Forelimb muscle (tissue), 1 donor: ENCODE results near the gene ANAPC16. TPM values are rescaled to one million over a fixed set of nuclear protein-coding genes. Genes with fewer than 3 reads are reported as not detected.
"Not testable (repeated sequence)": the region's sequence is repeated elsewhere in the genome, so short reads cannot be mapped to it uniquely, and the experiment has no call there.

Experiments
- DNase-seq: peaks from one replicate; pipeline ENCODE4 v3.0.0-alpha.2; 2013; ENCODE audit warnings: low read depth
- polyA plus RNA-seq: library from polyadenylated mRNA; unstranded; fragments of 120-200 nt; gene quantifications from one replicate; pipeline ENCODE4 v1.2.1, GENCODE V29; 2013; ENCODE audit not compliant: insufficient read length

Gene ANAPC16
- polyA plus RNA-seq, 1 donor: 130 TPM

DNA sequence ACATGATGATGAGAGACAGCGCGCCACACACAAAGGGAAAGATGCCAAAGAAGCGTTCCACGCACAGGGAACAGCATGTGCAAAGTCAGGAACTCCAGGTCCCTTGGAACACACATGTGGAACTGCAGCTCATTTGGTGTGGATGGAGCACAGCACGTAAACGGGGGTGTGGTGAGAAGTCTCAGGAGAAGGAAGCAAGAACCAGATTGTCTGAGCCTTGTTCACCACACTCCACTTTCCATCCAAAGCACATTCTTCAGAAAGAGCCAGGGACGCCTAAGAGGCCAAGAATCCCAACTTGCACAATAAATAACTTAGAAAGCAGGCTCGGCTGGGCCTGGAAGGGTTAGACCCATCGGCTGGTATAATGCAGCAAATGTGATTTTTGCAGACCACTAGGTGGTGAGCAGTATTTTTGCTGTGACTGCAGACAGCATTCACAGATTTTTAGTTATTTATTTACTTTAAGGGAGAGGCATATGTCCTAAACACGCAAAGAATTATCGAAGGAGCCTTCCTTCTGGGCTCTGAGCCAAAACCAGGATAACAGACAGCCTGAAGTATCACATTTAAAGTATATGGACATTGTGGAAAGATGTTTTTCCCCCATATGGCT, 28.1 kb downstream of the ANAPC16 start:
- DNase-seq: no peak

DNA sequence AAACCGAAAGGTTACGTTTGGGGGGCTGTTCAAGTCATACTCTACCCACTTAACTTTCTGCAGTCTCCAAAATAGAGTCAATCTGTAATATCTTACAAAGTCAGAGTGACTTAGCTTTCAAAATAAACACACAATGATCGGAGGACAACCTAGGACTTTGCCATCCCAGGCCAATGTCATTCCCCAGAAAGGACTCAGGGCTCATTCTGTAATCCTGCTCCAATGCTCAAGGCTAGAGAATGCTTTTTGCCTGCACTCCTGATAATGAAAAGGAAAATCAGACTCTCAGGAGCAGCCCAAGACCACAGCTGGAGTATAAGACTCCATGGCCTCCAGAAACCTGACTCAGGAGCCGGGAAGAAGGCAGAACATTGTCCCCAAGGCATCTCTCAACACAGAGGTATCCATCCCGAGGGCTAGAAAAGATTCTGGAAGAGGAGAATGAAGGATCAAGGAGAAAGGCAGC, 28.8 kb downstream of the ANAPC16 start:
- DNase-seq: no peak

DNA sequence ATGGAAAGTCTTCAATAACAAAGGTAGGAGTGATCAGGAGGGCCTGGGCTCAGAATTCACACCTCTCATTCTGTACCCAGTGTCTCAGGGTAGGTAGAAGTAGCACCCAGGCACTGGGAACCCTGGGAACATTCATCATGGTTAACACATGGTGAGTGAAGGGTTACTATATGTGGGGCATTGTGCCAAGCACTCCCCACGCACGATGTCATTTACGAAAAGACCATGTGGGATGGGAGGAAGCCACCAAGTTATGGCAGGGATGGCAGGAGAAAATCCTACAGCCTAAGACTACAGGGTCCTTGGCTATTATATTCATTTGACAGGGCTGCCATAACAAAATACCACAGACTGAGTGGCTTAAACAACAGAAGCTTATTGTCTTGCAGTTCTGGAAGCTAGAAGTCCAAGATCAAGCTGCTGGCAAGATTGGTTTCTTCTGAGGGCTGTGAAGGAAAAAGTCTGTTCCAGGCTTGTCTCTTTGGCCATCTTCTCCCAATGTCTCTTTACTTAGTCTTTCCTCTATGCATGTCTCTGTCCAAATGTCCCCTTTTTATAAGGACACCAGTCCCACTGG, 30.2 kb downstream of the ANAPC16 start:
- no peak for DNase-seq

DNA sequence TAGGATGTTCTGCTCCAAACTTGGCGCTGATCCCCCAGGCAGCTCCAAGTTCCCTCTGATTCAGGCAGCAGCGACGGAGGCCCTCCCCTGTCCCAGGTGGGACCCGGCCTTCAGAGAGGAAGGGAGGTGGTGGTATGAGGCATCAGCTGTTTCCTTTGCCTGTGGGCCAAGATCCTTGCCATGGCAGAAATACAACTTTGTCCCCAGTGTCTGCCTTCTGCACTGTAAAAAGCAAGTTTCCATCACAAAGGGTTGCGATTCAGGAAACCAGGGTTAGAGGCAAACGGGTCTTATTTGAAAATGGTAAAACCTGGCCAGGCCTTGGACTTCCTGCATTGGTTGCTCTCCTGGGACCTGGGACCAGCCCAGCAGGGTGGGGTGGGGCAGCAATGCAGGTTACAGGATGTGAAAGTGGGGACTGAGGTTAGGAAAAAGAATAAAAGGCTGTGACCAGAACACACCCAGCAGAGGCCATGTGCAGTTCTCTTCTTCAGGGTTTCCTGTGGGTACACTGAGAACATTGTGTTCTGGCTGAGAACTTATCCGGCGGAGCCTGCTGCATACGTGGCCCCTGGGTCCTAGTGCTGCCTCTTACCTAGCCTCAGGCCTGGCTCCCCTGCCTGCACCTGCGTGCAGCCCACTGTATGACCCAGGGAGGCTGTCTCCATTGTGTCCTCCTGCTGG, 32.8 kb downstream of the ANAPC16 start:
- DNase-seq: peak; percentile 75

DNA sequence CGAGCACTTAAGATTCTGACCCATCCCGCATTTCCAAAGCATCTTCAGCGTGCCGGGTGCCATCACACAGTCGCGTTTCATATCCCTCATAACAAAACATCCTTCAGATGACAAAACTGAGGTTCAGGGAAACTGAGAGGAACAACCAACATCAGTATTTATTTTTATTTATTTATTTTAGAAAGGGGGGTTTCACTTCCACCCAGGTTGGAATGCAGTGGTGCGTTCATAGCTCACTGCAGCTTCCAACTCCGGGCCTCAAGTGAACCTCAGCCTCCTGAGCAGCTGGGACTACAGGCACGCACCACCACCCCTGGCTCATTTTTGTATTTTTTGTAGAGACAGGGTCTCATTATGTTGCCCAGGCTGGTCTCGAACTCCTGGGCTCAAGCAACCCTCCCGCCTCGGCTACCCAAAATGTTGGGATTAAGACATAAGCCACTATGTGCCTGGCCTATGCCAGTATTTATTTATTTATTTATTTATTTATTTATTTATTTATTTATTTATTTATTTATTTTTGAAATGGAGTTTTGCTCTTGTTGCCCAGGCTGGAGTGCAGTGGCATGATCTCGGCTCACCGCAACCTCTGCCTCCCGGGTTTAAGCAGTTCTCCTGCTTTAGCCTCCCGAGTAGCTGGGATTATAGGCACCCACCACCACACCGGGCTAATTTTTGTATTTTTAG, 33.5 kb downstream of the ANAPC16 start:
- not testable (repeated sequence) for DNase-seq

DNA sequence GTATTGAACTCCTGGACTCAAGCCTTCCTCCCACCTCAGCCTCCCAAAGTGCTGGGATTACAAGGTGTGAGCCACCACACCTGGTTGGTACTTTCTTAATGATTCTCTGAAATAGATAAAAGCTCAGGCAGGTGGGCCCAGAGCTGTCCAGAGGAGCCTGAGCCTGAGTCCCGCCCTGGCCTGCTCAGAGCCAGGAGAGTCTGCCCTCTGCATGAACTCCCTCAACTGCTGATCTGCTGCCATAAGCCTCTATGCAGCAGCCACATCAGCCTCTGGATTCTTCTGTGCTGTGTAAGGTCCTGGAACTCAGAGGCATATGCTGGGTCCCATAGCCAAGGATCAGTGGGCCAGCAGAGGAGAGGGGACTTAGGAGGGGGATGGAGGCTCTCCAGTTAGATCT, 34.9 kb downstream of the ANAPC16 start:
- DNase-seq: peak; percentile 82

DNA sequence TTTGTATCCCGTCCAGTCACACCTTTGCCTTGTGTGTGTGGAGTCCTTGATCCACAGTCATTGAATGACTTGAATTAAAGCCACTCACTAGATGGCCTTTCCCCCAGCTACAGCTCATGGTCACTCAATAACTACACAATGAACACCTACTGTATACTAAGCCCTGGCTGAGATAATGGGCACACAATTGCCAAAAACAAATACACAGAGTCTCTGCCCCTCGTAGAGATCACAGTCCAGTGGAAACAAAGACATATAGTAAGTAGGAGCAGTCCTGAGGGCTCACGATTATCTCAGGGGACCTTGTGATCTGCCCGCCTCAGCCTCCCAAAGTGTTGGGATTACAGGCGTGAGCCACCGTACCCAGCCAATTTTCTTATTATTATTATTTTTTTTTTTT, 35.8 kb downstream of the ANAPC16 start:
- no peak for DNase-seq

DNA sequence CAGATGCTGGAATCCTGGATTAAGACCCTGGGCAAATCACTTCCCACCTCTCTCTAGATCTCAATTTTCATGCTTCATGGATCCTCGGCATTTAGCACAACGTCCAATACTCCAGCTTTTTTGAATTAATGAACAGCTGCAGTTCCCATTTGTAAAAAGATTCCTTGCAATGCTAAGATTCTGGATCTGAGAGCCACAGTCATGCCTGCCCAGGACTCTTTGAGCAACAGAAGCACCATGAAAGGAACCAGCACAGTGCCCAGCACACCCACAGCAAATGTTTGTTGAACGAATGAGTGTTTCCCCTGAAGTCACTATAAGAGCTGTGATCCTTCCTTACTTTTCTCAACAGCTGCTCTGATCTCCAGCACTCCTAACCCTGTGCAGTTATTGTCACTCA, 37.2 kb downstream of the ANAPC16 start:
- DNase-seq: no peak

DNA sequence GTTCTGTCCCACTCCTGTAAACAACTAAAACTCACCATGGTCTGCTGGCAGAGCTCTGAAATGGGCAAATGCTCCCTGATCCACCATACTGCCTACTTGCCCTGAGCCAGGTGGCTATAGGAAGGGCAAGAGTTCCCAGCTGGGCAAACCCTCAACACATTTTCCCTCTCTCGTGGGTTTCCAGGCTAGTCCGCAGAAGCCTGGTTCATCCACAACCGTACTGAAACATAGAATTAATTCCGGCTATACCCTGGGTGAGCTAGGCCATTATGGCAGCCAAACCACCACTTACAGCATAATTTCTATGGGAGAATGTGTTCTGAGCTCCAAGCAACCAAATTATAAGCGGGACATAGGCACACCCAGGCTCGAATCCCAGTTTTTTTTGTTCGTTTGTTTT, 37.8 kb downstream of the ANAPC16 start:
- no peak for DNase-seq

DNA sequence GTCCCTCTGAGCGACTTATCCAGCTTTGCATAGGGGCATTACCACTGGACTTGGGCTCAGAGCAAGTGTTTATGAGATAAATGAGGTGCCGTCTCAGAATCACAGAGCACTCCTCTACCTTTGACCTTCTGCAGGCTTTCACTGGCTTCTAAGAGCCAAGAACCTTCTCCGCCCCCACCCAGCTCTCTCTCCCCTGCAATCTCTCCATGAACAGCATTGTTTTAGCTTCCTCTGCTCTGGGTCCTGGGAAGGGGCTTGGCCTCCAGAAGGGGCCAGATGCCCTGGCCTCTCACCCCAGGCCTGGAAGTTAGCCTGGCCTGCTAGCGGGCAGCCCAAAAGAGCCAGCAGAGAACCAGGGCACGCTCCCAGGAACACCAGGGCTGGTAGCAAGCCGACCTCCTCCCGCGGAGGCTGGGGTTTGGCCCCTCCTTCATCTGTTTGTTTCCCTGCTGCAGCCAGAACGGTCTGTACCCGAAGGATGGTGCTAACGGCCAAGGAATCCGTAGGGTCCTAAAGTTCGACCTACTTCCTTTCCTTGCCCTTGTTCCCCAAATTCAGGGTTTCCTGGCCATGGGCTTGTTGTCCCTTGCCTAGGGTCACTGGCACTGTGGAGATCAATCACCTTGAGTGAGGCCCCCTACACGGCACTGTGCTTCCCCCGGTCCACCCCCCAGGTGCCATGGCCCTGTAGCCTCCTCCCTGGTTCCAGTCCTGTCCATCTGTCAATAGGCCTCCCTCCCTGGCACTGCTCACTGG, 39.2 kb downstream of the ANAPC16 start:
- peak; percentile 84 for DNase-seq

DNA sequence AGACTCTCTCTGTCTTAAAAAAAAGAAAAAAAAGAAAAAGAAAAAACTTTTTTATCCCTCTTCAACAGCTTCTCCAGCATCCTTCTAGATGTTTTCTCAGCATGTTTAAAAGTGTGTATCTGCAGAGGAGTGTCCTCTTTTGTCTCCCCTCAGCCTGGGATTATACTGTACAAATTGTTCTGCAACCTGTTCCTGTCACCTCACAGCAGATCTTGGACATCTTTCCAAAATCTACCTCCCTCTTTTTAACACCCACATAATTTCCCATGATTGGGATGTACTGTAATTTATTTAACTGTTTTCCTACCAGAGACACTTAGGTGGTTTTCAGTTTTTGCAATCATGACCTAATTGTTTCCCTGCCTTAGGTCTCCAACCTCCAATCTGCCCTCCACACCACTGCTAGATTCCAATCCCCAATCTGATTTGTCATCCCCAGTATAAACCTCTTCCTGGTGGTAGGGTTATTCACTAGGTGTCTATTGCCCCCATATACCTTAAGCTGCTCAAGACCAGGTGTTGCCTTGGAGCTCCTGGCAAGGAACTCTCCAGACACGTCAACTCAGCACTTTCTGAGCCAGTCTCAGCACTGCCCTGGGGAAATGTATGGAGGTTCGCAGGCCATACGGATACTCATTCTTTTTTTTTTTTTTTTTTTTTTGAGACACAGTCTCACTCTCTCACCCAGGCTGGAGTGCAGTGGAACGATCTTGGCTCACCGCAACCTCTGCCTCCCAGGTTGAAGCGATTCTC, 40.3 kb downstream of the ANAPC16 start:
- no peak for DNase-seq

DNA sequence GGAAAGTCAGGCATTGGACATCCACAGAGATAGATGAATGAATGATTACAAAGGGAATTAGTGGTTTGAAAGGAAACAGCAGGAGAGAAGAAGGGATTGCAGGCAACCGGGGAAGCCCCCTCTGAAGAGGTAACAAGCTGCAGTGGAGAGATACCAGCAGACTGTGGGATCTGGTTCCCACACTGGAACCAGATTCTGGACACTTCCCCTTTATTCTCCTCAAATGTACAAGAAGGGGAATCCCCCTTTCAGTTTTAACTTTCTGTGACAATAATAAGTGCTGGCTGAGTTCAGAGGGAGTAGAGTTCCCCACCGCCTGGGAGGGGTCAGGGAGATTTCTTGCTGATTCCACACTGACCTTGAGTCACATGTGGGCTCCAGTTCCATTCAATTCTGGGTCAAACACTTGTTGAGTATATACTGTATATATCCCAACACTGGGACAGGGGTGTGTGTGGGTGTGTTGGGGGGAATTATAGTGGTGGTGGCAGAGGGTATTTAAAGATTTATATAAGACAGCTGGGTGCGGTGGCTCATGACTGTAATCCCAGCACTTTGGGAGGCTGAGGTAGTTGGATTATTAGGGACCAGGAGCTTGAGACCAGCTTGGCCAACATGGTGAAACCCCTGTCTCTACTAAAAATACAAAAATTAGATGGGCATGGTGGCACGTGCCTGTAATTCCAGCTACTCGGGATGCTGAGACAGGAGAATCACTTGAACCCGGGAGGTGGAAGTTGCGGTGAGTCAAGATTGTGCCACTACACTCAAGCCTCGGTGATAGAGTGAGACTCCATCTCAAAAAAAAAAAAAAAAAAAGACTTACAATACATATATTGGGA, 41.5 kb downstream of the ANAPC16 start:
- no peak for DNase-seq

DNA sequence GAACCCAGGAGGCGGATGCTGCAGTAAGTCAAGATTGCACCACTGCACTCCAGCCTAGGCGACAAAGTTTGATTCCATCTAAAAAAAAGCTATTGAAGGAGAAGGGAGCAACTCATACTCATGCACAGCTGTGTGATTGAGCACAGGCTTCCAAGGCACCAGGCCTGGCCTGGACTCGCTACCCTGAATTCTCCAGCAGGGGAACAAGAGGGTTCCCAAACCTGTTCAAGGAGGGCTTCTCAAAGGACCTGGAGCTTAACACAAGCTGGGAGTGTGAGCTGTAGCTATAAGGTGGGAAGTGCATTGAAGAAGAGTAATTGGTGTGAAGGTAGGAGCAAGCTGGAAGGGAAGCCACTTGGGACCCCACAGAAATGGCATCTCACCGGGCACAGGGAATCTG, 42.8 kb downstream of the ANAPC16 start:
- no peak for DNase-seq

DNA sequence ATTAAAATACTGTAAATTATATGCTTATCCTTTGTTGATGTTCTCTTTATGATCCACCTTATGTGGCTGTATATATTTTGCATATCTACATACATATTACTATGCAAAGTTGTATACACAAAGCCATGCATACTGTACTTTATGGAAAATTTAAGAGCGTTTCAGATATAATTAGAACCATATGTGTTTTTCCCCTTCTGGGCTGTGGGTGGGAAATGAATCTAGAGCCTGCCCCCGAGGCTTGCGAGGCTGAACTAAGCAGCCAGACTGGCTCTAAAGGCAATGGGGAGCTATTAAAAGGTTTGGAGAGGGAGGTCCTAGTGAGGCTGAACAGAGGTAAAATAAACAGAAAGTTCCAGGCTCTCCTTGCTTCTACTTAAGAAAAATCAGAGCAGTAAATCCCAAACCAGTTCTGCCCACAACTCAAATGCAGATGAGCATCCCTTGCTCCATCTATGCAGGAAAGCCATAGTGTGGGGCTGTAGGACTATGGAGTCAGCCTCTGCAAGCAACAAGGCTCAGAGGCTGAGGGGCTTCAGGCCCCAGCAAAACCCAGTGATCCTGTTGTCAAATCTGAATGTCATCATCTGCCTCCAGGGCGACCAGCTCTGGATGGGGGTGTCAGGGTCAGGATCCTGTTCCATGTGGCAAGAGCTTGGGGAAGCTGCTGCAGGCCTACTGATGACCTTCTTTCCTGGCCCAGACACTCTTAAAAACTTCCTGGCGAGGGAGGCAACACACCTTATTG, 43.9 kb downstream of the ANAPC16 start:
- DNase-seq: no peak

DNA sequence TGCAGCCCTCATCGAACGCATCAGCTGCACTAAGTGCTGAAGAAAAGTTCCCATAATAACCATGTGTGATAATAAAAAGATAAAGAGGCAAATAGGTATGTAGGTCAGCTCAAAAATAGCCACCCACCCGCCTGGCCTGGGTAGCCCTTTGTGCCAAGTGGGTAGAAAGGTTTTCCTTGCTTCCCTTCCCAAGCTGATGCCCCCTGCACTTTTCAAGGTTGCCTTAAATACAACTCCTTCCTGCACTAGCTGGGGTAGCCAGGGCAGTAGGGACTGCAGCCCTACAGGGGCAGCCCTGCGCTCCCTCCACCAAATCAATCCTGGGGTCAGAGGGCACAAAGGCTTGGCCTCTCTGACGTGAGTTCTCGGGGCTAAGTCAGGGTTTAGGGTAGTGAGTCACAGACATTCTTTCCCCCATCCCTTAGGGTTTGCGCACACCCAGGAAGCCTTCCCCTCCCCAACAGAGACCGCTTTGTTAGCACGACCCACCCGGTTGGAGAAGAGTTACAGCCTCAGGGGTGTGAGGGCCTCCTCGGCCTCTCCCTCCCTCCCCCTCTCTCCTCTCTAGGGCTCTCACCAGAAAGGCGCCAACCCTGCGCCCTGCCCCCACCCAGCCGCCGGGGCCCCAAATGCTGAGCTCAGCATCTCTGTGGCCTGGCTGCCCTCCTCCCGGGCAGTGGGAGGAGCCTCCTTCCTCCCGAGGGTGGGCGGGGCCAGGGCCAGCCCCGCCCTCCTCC, 44.6 kb downstream of the ANAPC16 start:
- DNase-seq: peak; percentile 81

DNA sequence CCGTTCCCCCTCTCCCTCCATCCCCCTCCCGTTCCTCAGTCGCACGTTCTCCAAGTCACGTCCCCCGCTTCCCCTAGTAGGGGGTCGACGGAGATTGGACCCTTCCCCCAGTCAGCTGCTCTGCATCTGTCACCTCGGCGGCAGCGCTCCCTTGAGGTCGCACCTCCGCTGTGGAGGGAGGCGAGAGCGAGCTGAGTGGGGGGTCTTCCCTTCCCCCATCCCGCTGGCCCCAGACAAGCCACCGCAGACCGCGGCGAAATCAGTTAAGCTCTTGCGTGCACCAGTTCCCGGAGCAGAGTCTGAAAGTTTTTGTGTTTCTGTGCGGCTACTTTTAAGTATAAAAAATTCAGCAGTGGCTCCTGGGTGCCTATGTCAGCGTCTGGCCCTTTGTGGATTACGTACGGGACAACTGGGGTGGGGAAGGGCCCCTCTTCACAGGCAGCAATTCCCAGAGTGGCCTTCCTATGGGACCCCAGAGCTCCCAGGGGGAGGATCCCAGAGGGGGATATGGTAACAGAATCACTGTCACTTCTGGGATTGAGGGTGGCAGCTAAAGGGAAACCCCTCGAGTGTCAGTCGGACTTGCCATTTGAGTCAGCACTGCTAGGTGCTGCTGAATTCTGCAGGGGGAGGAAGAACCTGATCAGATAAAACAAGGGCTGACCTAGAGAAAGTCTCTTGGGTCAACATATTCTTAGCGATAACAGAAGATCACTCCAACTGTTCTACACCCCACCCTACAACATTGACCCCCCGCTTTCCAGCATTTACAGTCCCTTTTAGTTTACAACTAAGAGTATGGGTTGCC, 45.4 kb downstream of the ANAPC16 start:
- no peak for DNase-seq

DNA sequence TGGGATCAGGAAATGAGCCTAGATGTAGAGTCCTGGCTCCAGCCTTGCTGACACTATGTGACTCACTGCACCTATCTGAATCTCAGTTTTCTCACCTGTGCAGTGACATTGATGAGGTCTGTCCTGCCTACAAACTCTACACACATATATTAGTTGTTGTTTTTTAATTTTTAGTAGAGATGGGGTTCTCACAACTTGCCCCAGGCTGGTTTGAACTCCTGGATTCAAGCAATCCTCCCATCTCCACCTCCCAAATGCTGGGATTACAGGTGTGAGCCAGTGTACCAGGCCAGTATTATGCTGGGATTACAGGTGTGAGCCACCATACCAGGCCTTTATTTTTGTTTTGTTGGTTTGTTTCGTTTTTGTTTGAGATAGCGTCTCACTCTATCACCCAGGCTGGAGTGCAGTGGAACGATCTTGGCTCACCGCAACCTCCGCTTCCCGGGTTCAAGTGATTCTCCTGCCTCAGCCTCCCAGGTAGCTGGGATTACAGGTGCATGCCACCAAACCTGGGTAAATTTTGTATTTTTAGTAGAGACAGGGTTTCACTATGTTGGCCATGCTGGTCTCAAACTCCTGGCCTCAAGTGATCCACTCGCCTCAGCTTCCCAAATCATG, 46.1 kb downstream of the ANAPC16 start:
- no peak for DNase-seq
